ENCODE data around the gene MYO5A. TPM values are rescaled to one million over a fixed set of nuclear protein-coding genes. Genes with fewer than 3 reads are reported as not detected.

The MYO5A gene
- total RNA-seq, 1 experiment from 2014 or later: 29.2 TPM

DNA sequence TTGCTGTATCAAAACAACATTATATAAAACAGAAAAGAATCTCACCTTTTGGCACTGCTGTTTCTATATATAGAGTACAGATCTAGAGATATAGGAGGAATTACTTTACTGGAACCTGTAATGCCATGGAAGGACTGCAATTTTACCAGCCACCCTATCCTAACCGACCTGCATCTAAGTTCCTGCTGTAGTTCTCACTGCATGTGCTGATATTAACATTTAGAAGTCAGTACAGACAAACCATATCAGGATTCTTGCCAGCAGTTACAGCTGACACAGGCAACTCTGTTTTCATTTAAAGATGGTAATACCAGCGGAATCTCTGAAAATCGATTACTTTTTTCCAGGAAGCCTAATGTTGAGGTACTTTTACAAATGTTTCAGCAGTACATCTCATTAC lies 159.7 kb downstream of the MYO5A start (continued):
- TF ChIP-seq, protein P1, sequence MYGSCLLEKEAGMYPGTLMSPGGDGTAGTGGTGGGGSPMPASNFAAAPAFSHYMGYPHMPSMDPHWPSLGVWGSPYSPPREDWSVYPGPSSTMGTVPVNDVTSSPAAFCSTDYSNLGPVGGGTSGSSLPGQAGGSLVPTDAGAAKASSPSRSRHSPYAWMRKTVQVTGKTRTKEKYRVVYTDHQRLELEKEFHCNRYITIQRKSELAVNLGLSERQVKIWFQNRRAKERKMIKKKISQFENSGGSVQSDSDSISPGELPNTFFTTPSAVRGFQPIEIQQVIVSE (CRISPR knock-in tag; IDR thresholded peaks at IDR 0.05; ENCODE audit: borderline replicate concordance): no peak
- TF ChIP-seq, protein P2, sequence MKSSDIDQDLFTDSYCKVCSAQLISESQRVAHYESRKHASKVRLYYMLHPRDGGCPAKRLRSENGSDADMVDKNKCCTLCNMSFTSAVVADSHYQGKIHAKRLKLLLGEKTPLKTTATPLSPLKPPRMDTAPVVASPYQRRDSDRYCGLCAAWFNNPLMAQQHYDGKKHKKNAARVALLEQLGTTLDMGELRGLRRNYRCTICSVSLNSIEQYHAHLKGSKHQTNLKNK (CRISPR knock-in tag; IDR thresholded peaks at IDR 0.05): no peak
- TF ChIP-seq, protein P3, sequence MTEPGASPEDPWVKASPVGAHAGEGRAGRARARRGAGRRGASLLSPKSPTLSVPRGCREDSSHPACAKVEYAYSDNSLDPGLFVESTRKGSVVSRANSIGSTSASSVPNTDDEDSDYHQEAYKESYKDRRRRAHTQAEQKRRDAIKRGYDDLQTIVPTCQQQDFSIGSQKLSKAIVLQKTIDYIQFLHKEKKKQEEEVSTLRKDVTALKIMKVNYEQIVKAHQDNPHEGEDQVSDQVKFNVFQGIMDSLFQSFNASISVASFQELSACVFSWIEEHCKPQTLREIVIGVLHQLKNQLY (CRISPR knock-in tag; IDR thresholded peaks at IDR 0.05): no peak
- TF ChIP-seq NR1H2 (CRISPR knock-in tag; IDR thresholded peaks at IDR 0.05): no peak
- TF ChIP-seq ZNF396 (CRISPR knock-in tag; IDR thresholded peaks at IDR 0.05; ENCODE audit: borderline replicate concordance): no peak
- TF ChIP-seq ZNF232 (CRISPR knock-in tag; IDR thresholded peaks at IDR 0.05): no peak

DNA sequence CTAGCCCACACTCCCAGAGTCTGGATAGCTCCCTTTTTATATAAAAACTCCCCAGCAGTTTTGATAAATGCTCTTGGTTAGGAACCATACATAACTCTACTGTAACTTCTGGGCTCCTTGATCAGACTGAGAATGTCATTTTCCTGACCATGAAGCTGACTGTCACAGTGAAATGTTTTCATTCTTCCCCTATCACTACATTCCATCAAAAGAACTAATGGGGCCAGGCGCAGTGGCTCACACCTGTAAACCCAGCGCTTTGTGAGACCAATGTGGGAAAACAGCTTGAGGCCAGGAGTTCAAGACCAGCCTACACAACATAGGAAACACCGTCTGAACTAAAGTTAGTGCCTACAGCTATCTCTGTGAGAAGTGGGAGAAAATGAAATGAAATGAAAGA lies 160.3 kb downstream of the MYO5A start:
- ATAC-seq (no peak), DNase-seq (ENCODE audit: low spot score) (no peak)
- CTCF ChIA-PET: interaction anchor here (1.1 kb wide), 1 partner anchor 98 kb away, joined by 3 read pairs; no protein-coding TSS in a partner anchor
- POLR2A ChIA-PET: no interaction called here
- peaks cover 3% of the 10 kb centered on the region; the same call in 1 of the 2 replicates for H3K4me1 Mint-ChIP-seq
- TF ChIP-seq ZNF416 (CRISPR knock-in tag; IDR thresholded peaks at IDR 0.05): no peak
- TF ChIP-seq TEAD4 (CRISPR knock-in tag; IDR thresholded peaks at IDR 0.05): no peak
- TF ChIP-seq, protein P4, sequence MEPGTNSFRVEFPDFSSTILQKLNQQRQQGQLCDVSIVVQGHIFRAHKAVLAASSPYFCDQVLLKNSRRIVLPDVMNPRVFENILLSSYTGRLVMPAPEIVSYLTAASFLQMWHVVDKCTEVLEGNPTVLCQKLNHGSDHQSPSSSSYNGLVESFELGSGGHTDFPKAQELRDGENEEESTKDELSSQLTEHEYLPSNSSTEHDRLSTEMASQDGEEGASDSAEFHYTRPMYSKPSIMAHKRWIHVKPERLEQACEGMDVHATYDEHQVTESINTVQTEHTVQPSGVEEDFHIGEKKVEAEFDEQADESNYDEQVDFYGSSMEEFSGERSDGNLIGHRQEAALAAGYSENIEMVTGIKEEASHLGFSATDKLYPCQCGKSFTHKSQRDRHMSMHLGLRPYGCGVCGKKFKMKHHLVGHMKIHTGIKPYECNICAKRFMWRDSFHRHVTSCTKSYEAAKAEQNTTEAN (CRISPR knock-in tag; IDR thresholded peaks at IDR 0.05): no peak
- TF ChIP-seq, protein P5, sequence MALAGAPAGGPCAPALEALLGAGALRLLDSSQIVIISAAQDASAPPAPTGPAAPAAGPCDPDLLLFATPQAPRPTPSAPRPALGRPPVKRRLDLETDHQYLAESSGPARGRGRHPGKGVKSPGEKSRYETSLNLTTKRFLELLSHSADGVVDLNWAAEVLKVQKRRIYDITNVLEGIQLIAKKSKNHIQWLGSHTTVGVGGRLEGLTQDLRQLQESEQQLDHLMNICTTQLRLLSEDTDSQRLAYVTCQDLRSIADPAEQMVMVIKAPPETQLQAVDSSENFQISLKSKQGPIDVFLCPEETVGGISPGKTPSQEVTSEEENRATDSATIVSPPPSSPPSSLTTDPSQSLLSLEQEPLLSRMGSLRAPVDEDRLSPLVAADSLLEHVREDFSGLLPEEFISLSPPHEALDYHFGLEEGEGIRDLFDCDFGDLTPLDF (CRISPR knock-in tag; IDR thresholded peaks at IDR 0.05): no peak
- no peak for TF ChIP-seq ELF4 (CRISPR knock-in tag; IDR thresholded peaks at IDR 0.05; ENCODE audit: low read depth)
- TF ChIP-seq JUN (CRISPR knock-in tag; IDR thresholded peaks at IDR 0.05): no peak
- no peak for TF ChIP-seq ZNF396 (CRISPR knock-in tag; IDR thresholded peaks at IDR 0.05; ENCODE audit: borderline replicate concordance)
- TF ChIP-seq, protein P6, sequence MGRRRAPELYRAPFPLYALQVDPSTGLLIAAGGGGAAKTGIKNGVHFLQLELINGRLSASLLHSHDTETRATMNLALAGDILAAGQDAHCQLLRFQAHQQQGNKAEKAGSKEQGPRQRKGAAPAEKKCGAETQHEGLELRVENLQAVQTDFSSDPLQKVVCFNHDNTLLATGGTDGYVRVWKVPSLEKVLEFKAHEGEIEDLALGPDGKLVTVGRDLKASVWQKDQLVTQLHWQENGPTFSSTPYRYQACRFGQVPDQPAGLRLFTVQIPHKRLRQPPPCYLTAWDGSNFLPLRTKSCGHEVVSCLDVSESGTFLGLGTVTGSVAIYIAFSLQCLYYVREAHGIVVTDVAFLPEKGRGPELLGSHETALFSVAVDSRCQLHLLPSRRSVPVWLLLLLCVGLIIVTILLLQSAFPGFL (CRISPR knock-in tag; IDR thresholded peaks at IDR 0.05; ENCODE audit: borderline replicate concordance): no peak
- TF ChIP-seq, protein P7, sequence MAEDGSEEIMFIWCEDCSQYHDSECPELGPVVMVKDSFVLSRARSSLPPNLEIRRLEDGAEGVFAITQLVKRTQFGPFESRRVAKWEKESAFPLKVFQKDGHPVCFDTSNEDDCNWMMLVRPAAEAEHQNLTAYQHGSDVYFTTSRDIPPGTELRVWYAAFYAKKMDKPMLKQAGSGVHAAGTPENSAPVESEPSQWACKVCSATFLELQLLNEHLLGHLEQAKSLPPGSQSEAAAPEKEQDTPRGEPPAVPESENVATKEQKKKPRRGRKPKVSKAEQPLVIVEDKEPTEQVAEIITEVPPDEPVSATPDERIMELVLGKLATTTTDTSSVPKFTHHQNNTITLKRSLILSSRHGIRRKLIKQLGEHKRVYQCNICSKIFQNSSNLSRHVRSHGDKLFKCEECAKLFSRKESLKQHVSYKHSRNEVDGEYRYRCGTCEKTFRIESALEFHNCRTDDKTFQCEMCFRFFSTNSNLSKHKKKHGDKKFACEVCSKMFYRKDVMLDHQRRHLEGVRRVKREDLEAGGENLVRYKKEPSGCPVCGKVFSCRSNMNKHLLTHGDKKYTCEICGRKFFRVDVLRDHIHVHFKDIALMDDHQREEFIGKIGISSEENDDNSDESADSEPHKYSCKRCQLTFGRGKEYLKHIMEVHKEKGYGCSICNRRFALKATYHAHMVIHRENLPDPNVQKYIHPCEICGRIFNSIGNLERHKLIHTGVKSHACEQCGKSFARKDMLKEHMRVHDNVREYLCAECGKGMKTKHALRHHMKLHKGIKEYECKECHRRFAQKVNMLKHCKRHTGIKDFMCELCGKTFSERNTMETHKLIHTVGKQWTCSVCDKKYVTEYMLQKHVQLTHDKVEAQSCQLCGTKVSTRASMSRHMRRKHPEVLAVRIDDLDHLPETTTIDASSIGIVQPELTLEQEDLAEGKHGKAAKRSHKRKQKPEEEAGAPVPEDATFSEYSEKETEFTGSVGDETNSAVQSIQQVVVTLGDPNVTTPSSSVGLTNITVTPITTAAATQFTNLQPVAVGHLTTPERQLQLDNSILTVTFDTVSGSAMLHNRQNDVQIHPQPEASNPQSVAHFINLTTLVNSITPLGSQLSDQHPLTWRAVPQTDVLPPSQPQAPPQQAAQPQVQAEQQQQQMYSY (CRISPR knock-in tag; IDR thresholded peaks at IDR 0.05): no peak
- TF ChIP-seq, protein P8, sequence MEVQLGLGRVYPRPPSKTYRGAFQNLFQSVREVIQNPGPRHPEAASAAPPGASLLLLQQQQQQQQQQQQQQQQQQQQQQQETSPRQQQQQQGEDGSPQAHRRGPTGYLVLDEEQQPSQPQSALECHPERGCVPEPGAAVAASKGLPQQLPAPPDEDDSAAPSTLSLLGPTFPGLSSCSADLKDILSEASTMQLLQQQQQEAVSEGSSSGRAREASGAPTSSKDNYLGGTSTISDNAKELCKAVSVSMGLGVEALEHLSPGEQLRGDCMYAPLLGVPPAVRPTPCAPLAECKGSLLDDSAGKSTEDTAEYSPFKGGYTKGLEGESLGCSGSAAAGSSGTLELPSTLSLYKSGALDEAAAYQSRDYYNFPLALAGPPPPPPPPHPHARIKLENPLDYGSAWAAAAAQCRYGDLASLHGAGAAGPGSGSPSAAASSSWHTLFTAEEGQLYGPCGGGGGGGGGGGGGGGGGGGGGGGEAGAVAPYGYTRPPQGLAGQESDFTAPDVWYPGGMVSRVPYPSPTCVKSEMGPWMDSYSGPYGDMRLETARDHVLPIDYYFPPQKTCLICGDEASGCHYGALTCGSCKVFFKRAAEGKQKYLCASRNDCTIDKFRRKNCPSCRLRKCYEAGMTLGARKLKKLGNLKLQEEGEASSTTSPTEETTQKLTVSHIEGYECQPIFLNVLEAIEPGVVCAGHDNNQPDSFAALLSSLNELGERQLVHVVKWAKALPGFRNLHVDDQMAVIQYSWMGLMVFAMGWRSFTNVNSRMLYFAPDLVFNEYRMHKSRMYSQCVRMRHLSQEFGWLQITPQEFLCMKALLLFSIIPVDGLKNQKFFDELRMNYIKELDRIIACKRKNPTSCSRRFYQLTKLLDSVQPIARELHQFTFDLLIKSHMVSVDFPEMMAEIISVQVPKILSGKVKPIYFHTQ (CRISPR knock-in tag; IDR thresholded peaks at IDR 0.05): no peak
- TF ChIP-seq ZNF671 (CRISPR knock-in tag; IDR thresholded peaks at IDR 0.05): no peak
- no peak for TF ChIP-seq SOX15 (CRISPR knock-in tag; IDR thresholded peaks at IDR 0.05)
- TF ChIP-seq NFYB (CRISPR knock-in tag; conservative IDR thresholded peaks at IDR 0.05; ENCODE audit: low read depth): no peak
- no peak overlapping the region for H3K27ac Mint-ChIP-seq
- no peaks in the 10 kb centered on the region for H3K9me3 Mint-ChIP-seq
- peaks cover 31% of the 10 kb centered on the region for H3K36me3 Mint-ChIP-seq
- no peaks in the 10 kb centered on the region for H3K27me3 Mint-ChIP-seq (ENCODE audit: low read depth)
- no peak overlapping the region for H3K4me3 Mint-ChIP-seq
